Brain microvascular endothelial cell (primary cell): Measurements from ENCODE around the gene RASSF7.

Experiments used
- DNase-seq: peaks from one replicate; pipeline ENCODE4 v3.0.0-alpha.2; 2020
- H3K27ac ChIP-seq: fragments of 250-450 bp; sonication (Bioruptor Pico); 2 replicates; pipeline ENCODE4 v1.5.1; 2020; ENCODE audit warnings: mild to moderate bottlenecking, moderate library complexity
- H3K27me3 ChIP-seq: fragments of 250-450 bp; sonication (Bioruptor Pico); replicated peaks from 2 replicates; pipeline ENCODE4 v1.5.1; 2020; ENCODE audit warnings: mild to moderate bottlenecking
- H3K36me3 ChIP-seq: fragments of 250-450 bp; sonication (Bioruptor Pico); replicated peaks from 2 replicates; pipeline ENCODE4 v1.5.1; 2020; ENCODE audit warnings: mild to moderate bottlenecking
- H3K4me3 ChIP-seq: 2 replicates; pipeline ENCODE4 v1.5.1; 2011; ENCODE audit warnings: low read depth, mild to moderate bottlenecking, control low read depth, low read length, moderate library complexity
- in situ Hi-C: cut with HindIII; loops from 2 replicates; pipeline ENCODE4 v1.10.0; 2017; ENCODE audit warnings: low sequenced_read_pairs, low pct_ligation_motif_present
- TF ChIP-seq, protein P1 (sequence below): IDR thresholded peaks from 2 replicates; pipeline ENCODE4 v1.5.1; 2011; ENCODE audit warnings: low read depth, mild to moderate bottlenecking, moderate library complexity, low read length, control low read depth, inconsistent platforms; ENCODE audit errors: missing control alignments

Gene RASSF7

DNA sequence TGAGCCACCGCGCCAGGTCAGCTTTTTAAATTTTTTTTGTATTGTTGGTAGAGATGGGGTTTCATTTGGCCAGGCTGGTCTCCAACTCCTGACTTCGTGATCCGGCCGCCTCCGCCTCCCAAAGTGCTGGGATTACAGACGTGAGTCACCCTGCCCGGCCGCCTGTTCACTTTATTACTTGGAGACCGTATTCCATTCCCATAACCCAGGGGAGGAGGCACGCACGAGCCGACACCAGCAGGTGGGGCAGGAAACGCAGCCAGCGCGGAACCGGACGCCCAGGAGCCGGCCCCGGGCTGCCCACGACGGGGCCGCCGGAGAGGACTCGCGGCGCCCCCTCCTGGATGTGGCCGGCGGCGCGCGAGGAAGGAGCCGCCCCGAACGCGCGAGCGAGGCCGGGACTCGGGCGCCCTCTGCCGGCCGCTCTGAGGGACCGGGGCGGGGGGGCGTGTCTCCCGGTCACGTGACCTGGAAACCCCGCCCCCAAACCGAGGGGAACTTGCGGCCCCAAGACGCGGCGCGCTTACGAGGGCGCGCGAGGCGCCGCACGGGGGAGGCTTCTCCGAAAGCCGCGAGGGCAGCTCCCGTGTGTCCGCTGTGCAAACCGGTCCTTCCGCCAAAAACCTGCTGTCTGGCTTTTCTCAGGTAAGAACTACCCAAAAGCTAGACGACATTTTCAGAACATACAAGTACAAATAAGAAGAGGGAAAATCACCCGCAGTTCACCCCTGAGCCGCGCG, 42.1 kb upstream of the RASSF7 start:
- TF ChIP-seq, protein P1, sequence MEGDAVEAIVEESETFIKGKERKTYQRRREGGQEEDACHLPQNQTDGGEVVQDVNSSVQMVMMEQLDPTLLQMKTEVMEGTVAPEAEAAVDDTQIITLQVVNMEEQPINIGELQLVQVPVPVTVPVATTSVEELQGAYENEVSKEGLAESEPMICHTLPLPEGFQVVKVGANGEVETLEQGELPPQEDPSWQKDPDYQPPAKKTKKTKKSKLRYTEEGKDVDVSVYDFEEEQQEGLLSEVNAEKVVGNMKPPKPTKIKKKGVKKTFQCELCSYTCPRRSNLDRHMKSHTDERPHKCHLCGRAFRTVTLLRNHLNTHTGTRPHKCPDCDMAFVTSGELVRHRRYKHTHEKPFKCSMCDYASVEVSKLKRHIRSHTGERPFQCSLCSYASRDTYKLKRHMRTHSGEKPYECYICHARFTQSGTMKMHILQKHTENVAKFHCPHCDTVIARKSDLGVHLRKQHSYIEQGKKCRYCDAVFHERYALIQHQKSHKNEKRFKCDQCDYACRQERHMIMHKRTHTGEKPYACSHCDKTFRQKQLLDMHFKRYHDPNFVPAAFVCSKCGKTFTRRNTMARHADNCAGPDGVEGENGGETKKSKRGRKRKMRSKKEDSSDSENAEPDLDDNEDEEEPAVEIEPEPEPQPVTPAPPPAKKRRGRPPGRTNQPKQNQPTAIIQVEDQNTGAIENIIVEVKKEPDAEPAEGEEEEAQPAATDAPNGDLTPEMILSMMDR, result peak; percentile 57
- Histone ChIP-seq H3K27ac (peak overlapping the region; percentile 56), H3K36me3 (peaks cover 4% of the 10 kb centered on the region), H3K4me3 (no peak overlapping the region), H3K27me3 (no peaks in the 10 kb centered on the region)
- peak; percentile 92 for DNase-seq
- in situ Hi-C loops, result no loop called here

DNA sequence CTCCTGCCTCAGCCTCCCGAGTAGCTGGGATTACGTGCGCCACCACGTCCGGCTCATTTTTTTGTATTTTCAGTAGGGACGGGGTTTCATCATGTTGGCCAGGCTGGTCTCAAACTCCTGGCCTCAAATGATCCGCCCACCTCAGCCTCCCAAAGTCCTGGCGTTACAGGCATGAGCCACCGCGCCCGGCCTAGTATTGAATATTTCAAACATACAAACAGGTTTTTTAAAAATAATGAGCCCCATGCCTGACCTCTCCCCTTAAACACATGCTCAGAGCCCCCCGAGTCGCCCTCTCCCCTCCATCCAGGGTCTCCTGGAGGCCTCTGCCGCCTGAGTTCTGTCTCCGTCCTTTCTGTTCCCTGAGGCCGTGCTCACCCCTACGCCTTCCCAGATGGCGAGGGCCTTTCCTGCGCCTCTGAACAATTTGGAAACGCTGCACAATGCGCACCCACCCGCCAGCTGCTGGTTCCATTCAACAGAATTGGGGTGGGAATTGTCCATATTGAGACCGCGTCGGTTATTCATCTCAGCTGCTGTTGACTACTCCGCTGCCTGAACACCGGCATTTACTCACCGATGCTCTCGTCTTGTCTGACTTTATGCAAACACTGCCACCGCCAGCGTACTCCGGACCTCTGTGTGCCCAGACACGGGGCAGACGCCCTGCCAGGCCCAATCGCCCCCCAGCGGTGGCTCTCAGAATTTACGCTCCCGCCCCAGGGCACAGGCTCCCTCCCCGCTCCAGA, 40.2 kb upstream of the RASSF7 start:
- Histone ChIP-seq H3K36me3 (no peaks in the 10 kb centered on the region), H3K27ac (no peak overlapping the region), H3K4me3 (no peak overlapping the region), H3K27me3 (no peaks in the 10 kb centered on the region)
- DNase-seq, result no peak
- in situ Hi-C loops, result no loop called here
- TF ChIP-seq, protein P1, result peak; percentile 35

DNA sequence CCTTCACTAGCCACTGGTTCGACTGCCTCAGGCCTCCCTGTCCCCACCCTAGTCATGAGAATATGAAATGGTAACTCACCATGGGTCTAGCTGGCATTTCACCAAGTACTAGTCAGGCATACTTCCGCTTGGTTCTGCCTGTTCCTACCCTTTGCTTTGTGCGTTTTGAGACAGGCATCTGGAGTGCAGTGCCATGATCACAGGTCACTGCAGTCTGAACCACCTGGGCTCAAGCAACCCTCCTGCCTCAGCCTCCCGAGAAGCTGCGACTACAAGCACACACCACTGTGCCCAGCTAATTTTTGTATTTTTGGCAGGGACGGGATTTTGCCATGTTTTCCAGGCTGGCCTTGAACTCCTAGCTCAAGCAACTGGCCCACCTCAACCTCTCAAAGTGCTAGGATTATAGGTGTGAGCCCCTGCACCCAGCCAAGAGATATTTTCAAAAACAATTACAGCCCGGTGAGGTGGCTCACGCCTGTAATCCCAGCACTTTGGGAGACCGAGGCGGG, 39.5 kb upstream of the RASSF7 start:
- in situ Hi-C loops, result no loop called here
- DNase-seq, result no peak
- TF ChIP-seq, protein P1, result no peak
- H3K27ac ChIP-seq, result no peak overlapping the region
- no peak overlapping the region for H3K4me3 ChIP-seq
- H3K36me3 ChIP-seq, result no peaks in the 10 kb centered on the region
- no peaks in the 10 kb centered on the region for H3K27me3 ChIP-seq

DNA sequence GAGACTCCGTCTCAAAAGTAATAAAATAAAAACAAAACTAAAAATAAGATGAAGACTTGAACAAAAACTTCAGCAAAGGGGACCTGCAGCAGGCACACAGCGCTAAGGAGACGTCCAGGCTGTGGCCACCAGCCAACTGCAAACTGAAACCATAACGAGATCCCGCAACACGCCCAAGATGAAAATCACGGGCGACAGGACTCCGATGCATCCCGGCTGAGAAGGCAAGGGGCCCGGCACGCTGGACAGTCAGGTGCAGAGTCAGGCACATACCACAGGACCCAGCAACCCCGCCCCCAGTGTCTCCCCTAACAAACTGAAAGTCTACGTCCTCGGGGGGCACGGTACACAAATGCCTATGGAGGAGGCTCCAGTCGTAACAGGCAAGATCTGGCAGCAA, 34.6 kb upstream of the RASSF7 start:
- Histone ChIP-seq H3K27ac (no peak overlapping the region), H3K36me3 (no peaks in the 10 kb centered on the region), H3K4me3 (no peak overlapping the region), H3K27me3 (no peaks in the 10 kb centered on the region)
- in situ Hi-C loops, result no loop called here
- TF ChIP-seq, protein P1, result no peak
- DNase-seq, result no peak

DNA sequence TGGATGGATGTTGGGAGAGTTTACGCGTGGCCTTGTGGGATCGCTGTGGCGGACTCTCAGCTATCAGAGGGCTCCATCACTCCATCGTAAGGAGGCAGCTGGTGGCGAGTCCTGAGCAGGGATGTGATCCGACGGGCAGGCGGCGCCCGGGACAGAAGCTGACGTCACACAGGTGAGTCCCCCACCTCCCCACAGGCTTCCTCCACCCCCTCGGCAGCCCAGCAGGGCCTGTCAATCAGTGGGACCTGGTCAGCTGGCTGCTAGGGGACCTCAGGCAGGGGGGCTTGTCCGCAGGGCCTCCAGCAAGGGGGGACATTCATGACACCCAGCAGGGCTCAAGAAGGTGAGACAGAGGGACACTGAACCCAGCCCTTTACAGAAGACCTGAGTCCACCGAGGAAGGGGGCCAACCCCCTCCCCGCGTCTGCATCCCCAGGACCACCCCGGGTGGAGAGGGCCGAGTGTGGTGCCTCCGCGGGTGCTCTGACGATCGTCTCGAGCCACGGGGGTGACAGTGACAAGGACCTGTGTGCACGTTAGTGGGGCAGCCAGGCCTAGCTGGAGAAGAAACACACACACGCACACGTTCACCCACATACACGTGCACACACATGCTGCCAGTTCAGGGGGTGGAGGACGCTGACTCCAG, 32.5 kb upstream of the RASSF7 start:
- DNase-seq, result no peak
- Histone ChIP-seq H3K36me3 (peaks cover 18% of the 10 kb centered on the region), H3K27ac (no peak overlapping the region), H3K4me3 (no peak overlapping the region), H3K27me3 (no peaks in the 10 kb centered on the region)
- TF ChIP-seq, protein P1, result no peak
- in situ Hi-C loops, result no loop called here
